ENCODE results near the gene CHST1. TPM values are rescaled to one million over a fixed set of nuclear protein-coding genes. Genes with fewer than 3 reads are reported as not detected.

The CHST1 gene
- total RNA-seq, 3 donors from 2014 or later (not counting 1 experiment from before 2014, with no cell fraction given), result not detected

- no peak for ATAC-seq
- Histone ChIP-seq H3K36me3 (ENCODE audit: control insufficient read depth, insufficient read depth, low read length) (no peaks in the 10 kb centered on the region), H3K4me3 (ENCODE audit: low read length) (no peak overlapping the region), H3K27me3 (ENCODE audit: control insufficient read depth, insufficient read depth, low read length) (no peaks in the 10 kb centered on the region), H3K27ac (ENCODE audit: low read length) (no peak overlapping the region), H3K9me3 (ENCODE audit: control insufficient read depth, insufficient read depth, low read length) (no peaks in the 10 kb centered on the region), H3K4me1 (ENCODE audit: control insufficient read depth, insufficient read depth, low read length) (no peaks in the 10 kb centered on the region)
- Mint-ChIP-seq H3K27ac (no peak overlapping the region), H3K4me1 (no peaks in the 10 kb centered on the region), H3K36me3 (no peaks in the 10 kb centered on the region), H3K9me3 (no peaks in the 10 kb centered on the region), H3K4me3 (no peak overlapping the region), H3K27me3 (ENCODE audit: low read depth in 2 of 2) (no peaks in the 10 kb centered on the region)
- WGBS (ENCODE audit: insufficient coverage), result 85% methylated on average over 8 of the region's 8 CpGs
- intact Hi-C loops (cut with micrococcal nuclease), result no loop called here
- no peak for DNase-seq
- TF ChIP-seq CTCF (IDR thresholded peaks at IDR 0.05), result no peak
Observed at GRCh38 chr11:45677770-45678512, 12.5 kb upstream of the CHST1 start.

- no peaks in the 10 kb centered on the region for H3K9me3 ChIP-seq (ENCODE audit: control insufficient read depth, insufficient read depth, low read length)
- H3K27ac ChIP-seq (ENCODE audit: low read length), result no peak overlapping the region
- H3K27me3 ChIP-seq (ENCODE audit: control insufficient read depth, insufficient read depth, low read length), result no peaks in the 10 kb centered on the region
- Mint-ChIP-seq H3K27me3 (ENCODE audit: low read depth in 2 of 2) (no peaks in the 10 kb centered on the region), H3K9me3 (no peaks in the 10 kb centered on the region), H3K27ac (no peak overlapping the region), H3K36me3 (no peaks in the 10 kb centered on the region), H3K4me1 (no peaks in the 10 kb centered on the region), H3K4me3 (no peak overlapping the region)
- no peaks in the 10 kb centered on the region for H3K4me1 ChIP-seq (ENCODE audit: control insufficient read depth, insufficient read depth, low read length)
- WGBS (ENCODE audit: insufficient coverage), result 88% methylated on average over 4 of the region's 7 CpGs
- TF ChIP-seq CTCF (IDR thresholded peaks at IDR 0.05), result no peak
- no peaks in the 10 kb centered on the region for H3K36me3 ChIP-seq (ENCODE audit: control insufficient read depth, insufficient read depth, low read length)
- intact Hi-C loops (cut with micrococcal nuclease), result no loop called here
- H3K4me3 ChIP-seq (ENCODE audit: low read length), result no peak overlapping the region
- DNase-seq (no peak), ATAC-seq (no peak)
Observed at GRCh38 chr11:45676522-45677095, 11.2 kb upstream of the CHST1 start.

- ATAC-seq (no peak), DNase-seq (no peak)
- no peaks in the 10 kb centered on the region for H3K27me3 ChIP-seq (ENCODE audit: control insufficient read depth, insufficient read depth, low read length)
- intact Hi-C loops (cut with micrococcal nuclease), result no loop called here
- no peak overlapping the region for H3K4me3 ChIP-seq (ENCODE audit: low read length)
- no peak overlapping the region for H3K4me3 Mint-ChIP-seq
- H3K36me3 Mint-ChIP-seq, result no peaks in the 10 kb centered on the region
- 85% methylated on average over 4 of the region's 4 CpGs for WGBS (ENCODE audit: insufficient coverage)
- H3K27me3 Mint-ChIP-seq (ENCODE audit: low read depth in 2 of 2), result peaks cover 0 to 3% of the 10 kb centered on the region in 2 donors
- no peaks in the 10 kb centered on the region for H3K36me3 ChIP-seq (ENCODE audit: control insufficient read depth, insufficient read depth, low read length)
- TF ChIP-seq CTCF (IDR thresholded peaks at IDR 0.05), result no peak
- H3K4me1 Mint-ChIP-seq, result no peaks in the 10 kb centered on the region
- no peak overlapping the region for H3K27ac Mint-ChIP-seq
- H3K4me1 ChIP-seq (ENCODE audit: control insufficient read depth, insufficient read depth, low read length), result no peaks in the 10 kb centered on the region
- no peaks in the 10 kb centered on the region for H3K9me3 ChIP-seq (ENCODE audit: control insufficient read depth, insufficient read depth, low read length)
- H3K27ac ChIP-seq (ENCODE audit: low read length), result no peak overlapping the region
- no peaks in the 10 kb centered on the region for H3K9me3 Mint-ChIP-seq
Observed at GRCh38 chr11:45675646-45676045, 10.2 kb upstream of the CHST1 start.
